Peyer's patch (tissue), 4 donors: ENCODE measurements around the gene EGLN2.
"Not testable (repeated sequence)": the region's sequence is repeated elsewhere in the genome, so short reads cannot be mapped to it uniquely, and the experiment has no call there.

Source experiments
- POLR2A ChIP-seq, 2 donors: fragments of 450-650 bp; IDR thresholded peaks; one replicate each; pipeline ENCODE4 v1.5.1; 2017; ENCODE audit warnings: antibody characterized with exemption in 2 of 2, mild to moderate bottlenecking in 2 of 2, moderate library complexity in 2 of 2
- TF ChIP-seq, protein P1 (sequence below), 6 experiments: fragments of 450-650 bp in 4 of 6; fragments of 200-600 bp in 2 of 6; sonication (generic) in 1 of 6; IDR thresholded peaks; one replicate each; pipeline ENCODE4 v1.5.1; 2017 to 2019; ENCODE audit warnings: antibody characterized with exemption in 6 of 6, mild to moderate bottlenecking in 3 of 6, moderate library complexity in 1 of 6

DNA sequence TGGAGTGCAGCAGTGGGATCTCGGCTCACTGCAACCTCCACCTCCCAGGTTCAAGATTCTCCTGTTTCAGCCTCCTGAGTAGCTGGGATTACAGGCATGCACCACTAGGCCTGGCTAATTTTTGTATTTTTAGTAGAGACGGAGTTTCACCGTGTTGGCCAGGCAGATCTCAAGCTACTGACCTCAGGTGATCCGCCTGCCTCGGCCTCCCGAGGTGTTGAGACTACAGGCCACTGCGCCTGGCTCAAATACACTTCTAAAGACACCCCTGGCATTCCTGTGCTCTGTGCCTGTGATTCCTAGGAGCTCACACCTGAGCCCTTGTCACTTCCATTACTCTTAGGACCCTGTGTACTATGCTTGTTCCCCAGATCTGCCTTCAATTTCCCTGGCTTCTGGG, 13.6 kb downstream of the EGLN2 start:
- TF ChIP-seq, protein P1, sequence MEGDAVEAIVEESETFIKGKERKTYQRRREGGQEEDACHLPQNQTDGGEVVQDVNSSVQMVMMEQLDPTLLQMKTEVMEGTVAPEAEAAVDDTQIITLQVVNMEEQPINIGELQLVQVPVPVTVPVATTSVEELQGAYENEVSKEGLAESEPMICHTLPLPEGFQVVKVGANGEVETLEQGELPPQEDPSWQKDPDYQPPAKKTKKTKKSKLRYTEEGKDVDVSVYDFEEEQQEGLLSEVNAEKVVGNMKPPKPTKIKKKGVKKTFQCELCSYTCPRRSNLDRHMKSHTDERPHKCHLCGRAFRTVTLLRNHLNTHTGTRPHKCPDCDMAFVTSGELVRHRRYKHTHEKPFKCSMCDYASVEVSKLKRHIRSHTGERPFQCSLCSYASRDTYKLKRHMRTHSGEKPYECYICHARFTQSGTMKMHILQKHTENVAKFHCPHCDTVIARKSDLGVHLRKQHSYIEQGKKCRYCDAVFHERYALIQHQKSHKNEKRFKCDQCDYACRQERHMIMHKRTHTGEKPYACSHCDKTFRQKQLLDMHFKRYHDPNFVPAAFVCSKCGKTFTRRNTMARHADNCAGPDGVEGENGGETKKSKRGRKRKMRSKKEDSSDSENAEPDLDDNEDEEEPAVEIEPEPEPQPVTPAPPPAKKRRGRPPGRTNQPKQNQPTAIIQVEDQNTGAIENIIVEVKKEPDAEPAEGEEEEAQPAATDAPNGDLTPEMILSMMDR (IDR thresholded peaks at IDR 0.05) = not testable (repeated sequence)
- TF ChIP-seq POLR2A (IDR thresholded peaks at IDR 0.05) = not testable (repeated sequence)
